ENCODE measurements around the gene PLXDC2. TPM values are rescaled to one million over a fixed set of nuclear protein-coding genes. Genes with fewer than 3 reads are reported as not detected.

The PLXDC2 gene
- total RNA-seq, 1 experiment from 2014 or later = 38.7 TPM

DNA sequence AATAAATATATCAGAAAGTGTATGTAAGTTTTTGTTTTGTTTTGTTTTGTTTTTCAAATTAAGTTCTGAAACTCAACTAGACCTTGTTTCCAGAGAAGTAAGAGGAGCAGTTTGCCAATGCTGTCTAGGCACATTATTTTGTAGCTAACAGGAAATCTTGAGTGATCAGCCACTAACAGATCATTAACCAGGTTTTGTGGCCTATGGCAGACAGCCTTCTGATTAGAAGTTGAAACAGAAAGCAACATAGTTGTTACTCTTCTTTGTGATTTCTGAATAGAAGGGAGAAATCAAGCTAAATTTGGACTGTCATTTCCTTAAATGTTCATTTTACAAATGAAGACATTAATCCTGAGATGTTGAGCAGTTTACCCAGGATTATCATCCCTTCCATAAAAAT lies 142.6 kb downstream of the PLXDC2 start:
- Histone ChIP-seq H3K9me3 (ENCODE audit: control insufficient read depth, low read depth, low read length) (no peaks in the 10 kb centered on the region), H3K4me1 (ENCODE audit: insufficient read depth, low read length) (peaks cover 3% of the 10 kb centered on the region; the same call in 1 of the 2 replicates), H3K27ac (ENCODE audit: insufficient read length, low read depth, low read length) (no peak overlapping the region), H3K79me1 (ENCODE audit: insufficient read depth, low read depth, low read length, poor library complexity, severe bottlenecking) (peaks cover 3% of the 10 kb centered on the region), H3K23ac (ENCODE audit: insufficient read length, low read depth, low read length) (no peak overlapping the region), H2BK12ac (ENCODE audit: insufficient read length, low read depth, low read length) (no peak overlapping the region), H3K23me2 (ENCODE audit: insufficient read length, low read depth, low read length, poor library complexity, severe bottlenecking) (no peaks in the 10 kb centered on the region), H2AK5ac (ENCODE audit: insufficient read length, low read length) (no peak overlapping the region), H3K27me3 (ENCODE audit: insufficient read depth, low read length) (no peaks in the 10 kb centered on the region), H4K8ac (replicated peaks; ENCODE audit: insufficient read length, low read depth, low read length) (no peak overlapping the region), H2BK20ac (ENCODE audit: low read depth, low read length, poor library complexity, severe bottlenecking) (no peak overlapping the region), H3K4ac (ENCODE audit: low read depth, low read length) (no peak overlapping the region), H3K79me2 (ENCODE audit: insufficient read depth, low read length) (no peaks in the 10 kb centered on the region), H3K56ac (ENCODE audit: insufficient read length, low read depth, low read length) (no peak overlapping the region), H2BK120ac (ENCODE audit: low read depth, low read length, poor library complexity, severe bottlenecking) (no peak overlapping the region), H2AFZ (ENCODE audit: low read length) (no peak overlapping the region), H3K14ac (ENCODE audit: insufficient read depth, low read length) (no peak overlapping the region), H2BK5ac (ENCODE audit: insufficient read length, low read length) (no peak overlapping the region), H4K91ac (ENCODE audit: insufficient read length, low read depth, low read length) (no peak overlapping the region), H4K5ac (ENCODE audit: insufficient read length, low read depth, low read length) (no peak overlapping the region), H3K4me2 (ENCODE audit: insufficient read depth, insufficient read length, low read length) (no peak overlapping the region), H3K9ac (ENCODE audit: extremely low read depth, insufficient read length, low read length) (no peak overlapping the region), H2BK15ac (ENCODE audit: low read depth, low read length) (no peak overlapping the region), H3T11ph (ENCODE audit: low read length) (no peak overlapping the region), H3K18ac (ENCODE audit: insufficient read length, low read depth, low read length) (no peak overlapping the region), H4K20me1 (ENCODE audit: control insufficient read depth, insufficient read depth, insufficient read length) (no peaks in the 10 kb centered on the region)
- peaks cover 7 to 16% (median 7%) of the 10 kb centered on the region in 3 experiments; a peak in 6 of 7 replicates for H3K36me3 Mint-ChIP-seq (ENCODE audit: insufficient read depth in 1 of 3, low read depth in 3 of 3)
- no peaks in the 10 kb centered on the region for H3K27me3 Mint-ChIP-seq (ENCODE audit: low read depth)
- peak overlapping the region in 1 of 3 experiments; percentile 38; a peak in 1 of 7 replicates for H3K27ac Mint-ChIP-seq
- peaks cover 0 to 2% of the 10 kb centered on the region in 2 experiments; a peak in 3 of 5 replicates for H3K9me3 Mint-ChIP-seq
- H3K4me3 Mint-ChIP-seq = no peak overlapping the region
- peaks cover 18 to 29% of the 10 kb centered on the region in 2 experiments for H3K4me1 Mint-ChIP-seq
- TF ChIP-seq, protein P1, sequence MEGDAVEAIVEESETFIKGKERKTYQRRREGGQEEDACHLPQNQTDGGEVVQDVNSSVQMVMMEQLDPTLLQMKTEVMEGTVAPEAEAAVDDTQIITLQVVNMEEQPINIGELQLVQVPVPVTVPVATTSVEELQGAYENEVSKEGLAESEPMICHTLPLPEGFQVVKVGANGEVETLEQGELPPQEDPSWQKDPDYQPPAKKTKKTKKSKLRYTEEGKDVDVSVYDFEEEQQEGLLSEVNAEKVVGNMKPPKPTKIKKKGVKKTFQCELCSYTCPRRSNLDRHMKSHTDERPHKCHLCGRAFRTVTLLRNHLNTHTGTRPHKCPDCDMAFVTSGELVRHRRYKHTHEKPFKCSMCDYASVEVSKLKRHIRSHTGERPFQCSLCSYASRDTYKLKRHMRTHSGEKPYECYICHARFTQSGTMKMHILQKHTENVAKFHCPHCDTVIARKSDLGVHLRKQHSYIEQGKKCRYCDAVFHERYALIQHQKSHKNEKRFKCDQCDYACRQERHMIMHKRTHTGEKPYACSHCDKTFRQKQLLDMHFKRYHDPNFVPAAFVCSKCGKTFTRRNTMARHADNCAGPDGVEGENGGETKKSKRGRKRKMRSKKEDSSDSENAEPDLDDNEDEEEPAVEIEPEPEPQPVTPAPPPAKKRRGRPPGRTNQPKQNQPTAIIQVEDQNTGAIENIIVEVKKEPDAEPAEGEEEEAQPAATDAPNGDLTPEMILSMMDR (conservative IDR thresholded peaks at IDR 0.05) = no peak
- DNase-seq = no peak

Measured in H9 (cell line).